GM12872 (cell line): ENCODE measurements around the gene UQCR10.

Source experiments
- TF ChIP-seq, protein P1 (sequence below): IDR thresholded peaks from 3 replicates; pipeline ENCODE4 v1.5.1; 2011; ENCODE audit warnings: low read depth, mild to moderate bottlenecking, low read length, moderate library complexity; ENCODE audit not compliant: insufficient read depth

Gene UQCR10

DNA sequence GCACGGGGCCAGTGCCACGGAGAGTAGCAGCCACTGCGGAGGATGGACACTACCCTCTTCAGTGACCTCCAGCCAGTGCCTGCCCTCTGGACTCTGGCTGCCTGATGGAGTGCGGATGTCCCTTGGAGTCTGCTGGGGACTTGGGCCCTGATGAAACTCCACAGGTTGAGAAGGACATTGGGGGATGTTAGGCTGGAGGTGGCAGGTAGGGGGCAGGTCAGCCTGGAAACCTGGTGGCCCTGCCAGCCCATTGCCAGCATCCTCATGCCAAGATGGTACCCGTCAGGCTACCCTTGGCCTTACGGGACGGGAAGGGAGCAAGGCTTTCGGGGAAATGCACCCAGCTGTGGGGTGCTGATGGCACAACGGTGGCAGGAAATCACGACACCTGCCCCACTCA, 43.4 kb upstream of the UQCR10 start:
- TF ChIP-seq, protein P1, sequence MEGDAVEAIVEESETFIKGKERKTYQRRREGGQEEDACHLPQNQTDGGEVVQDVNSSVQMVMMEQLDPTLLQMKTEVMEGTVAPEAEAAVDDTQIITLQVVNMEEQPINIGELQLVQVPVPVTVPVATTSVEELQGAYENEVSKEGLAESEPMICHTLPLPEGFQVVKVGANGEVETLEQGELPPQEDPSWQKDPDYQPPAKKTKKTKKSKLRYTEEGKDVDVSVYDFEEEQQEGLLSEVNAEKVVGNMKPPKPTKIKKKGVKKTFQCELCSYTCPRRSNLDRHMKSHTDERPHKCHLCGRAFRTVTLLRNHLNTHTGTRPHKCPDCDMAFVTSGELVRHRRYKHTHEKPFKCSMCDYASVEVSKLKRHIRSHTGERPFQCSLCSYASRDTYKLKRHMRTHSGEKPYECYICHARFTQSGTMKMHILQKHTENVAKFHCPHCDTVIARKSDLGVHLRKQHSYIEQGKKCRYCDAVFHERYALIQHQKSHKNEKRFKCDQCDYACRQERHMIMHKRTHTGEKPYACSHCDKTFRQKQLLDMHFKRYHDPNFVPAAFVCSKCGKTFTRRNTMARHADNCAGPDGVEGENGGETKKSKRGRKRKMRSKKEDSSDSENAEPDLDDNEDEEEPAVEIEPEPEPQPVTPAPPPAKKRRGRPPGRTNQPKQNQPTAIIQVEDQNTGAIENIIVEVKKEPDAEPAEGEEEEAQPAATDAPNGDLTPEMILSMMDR = no peak

- TF ChIP-seq, protein P1 = no peak
These were observed 42.3 kb upstream of the UQCR10 start for GRCh38 chr22:29724843-29725242.

DNA sequence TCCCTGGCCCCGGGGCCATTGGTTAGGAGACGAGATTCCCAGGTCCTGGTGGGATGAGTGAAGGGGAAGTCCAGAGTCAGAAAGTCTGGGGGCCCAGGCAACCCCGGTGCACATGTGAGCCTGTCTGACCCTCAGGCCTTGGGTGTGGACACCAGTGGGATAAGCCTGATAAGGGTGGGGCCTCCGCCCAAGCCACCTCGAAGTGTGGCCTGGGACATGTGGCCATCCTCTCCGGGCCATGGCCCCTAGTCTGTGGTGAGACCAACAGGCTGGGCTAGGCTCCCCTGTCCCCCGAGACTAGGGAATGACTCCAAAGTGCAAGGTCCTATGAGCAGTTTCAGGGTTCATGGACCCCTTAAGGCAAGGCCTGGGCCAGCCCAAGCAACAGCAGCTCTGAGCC, 41.1 kb upstream of the UQCR10 start:
- TF ChIP-seq, protein P1 = no peak

- TF ChIP-seq, protein P1 = no peak
These were observed 40.5 kb upstream of the UQCR10 start for GRCh38 chr22:29726512-29727130.

- TF ChIP-seq, protein P1 = peak; percentile 52
These were observed 40.0 kb upstream of the UQCR10 start for GRCh38 chr22:29727131-29727523.

DNA sequence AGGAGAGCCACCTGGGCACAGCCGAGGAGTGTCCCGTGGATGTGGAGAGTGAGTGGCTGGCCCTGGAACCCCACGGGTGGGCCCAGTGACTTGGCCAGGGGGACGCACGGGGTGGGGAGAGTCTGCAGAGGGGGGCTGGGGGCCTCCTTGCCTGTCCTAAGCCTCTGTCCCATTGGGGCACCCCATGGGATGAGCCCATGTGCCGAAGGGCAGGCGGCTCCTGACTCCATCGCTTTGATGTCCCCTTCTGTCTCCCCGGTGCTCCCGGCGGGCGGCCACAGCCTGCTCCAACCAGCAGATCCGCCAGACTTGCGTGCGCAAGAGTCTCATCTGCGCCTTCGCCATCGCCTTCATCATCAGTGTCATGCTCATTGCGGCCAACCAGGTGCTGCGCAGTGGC, 38.0 kb upstream of the UQCR10 start:
- TF ChIP-seq, protein P1 = no peak

GRCh38 chr22:29731058-29731850, 35.9 kb upstream of the UQCR10 start:
- TF ChIP-seq, protein P1 = no peak
